Endodermal cell (in vitro differentiated cells): ENCODE data around the gene SRSF4. TPM values are rescaled to one million over a fixed set of nuclear protein-coding genes. Genes with fewer than 3 reads are reported as not detected.
A peak's percentile ranks its signal among the peaks of the same experiment; 100 is the strongest.

Experiments used
- DNase-seq: peaks from one replicate; pipeline ENCODE4 v3.0.0-alpha.2; 2017
- H3K27ac ChIP-seq: 2 replicates; pipeline ENCODE4 v1.5.1; 2013; ENCODE audit warnings: mild to moderate bottlenecking, low read depth, low read length, moderate library complexity
- H3K27me3 ChIP-seq: 2 replicates; pipeline ENCODE4 v1.6.1; 2013; ENCODE audit warnings: mild to moderate bottlenecking, low read length, moderate library complexity; ENCODE audit not compliant: insufficient read depth, control insufficient read depth, poor library complexity, severe bottlenecking
- H3K36me3 ChIP-seq: 2 replicates; pipeline ENCODE4 v1.7.0; 2013; ENCODE audit warnings: mild to moderate bottlenecking, low read length, moderate library complexity; ENCODE audit not compliant: control insufficient read depth, insufficient read depth
- H3K4me1 ChIP-seq: one replicate; pipeline ENCODE4 v1.7.0; 2013; ENCODE audit warnings: low read length; ENCODE audit not compliant: control insufficient read depth, insufficient read depth
- H3K4me3 ChIP-seq: 2 replicates; pipeline ENCODE4 v1.5.1; 2013; ENCODE audit warnings: mild to moderate bottlenecking, low read length, moderate library complexity
- H3K9ac ChIP-seq: 2 replicates; pipeline ENCODE4 v1.6.1; 2013; ENCODE audit warnings: mild to moderate bottlenecking, low read length, moderate library complexity; ENCODE audit not compliant: poor library complexity, severe bottlenecking; ENCODE audit errors: extremely low read depth
- H3K9me3 ChIP-seq: 2 replicates; pipeline ENCODE4 v1.6.1; 2013; ENCODE audit warnings: mild to moderate bottlenecking, low read length, moderate library complexity; ENCODE audit not compliant: control insufficient read depth
- H3K27ac Mint-ChIP-seq: 2 replicates; pipeline ENCODE4 v1.8.0; 2020; ENCODE audit warnings: mixed read lengths
- H3K27me3 Mint-ChIP-seq: 2 replicates; pipeline ENCODE4 v1.8.0; 2021; ENCODE audit warnings: mild to moderate bottlenecking, mixed read lengths; ENCODE audit not compliant: insufficient read depth
- H3K36me3 Mint-ChIP-seq: 2 replicates; pipeline ENCODE4 v1.8.0; 2020; ENCODE audit warnings: low read depth, mixed read lengths
- H3K4me1 Mint-ChIP-seq: 2 replicates; pipeline ENCODE4 v1.8.0; 2020; ENCODE audit warnings: mixed read lengths
- H3K4me3 Mint-ChIP-seq: 2 replicates; pipeline ENCODE4 v1.8.0; 2020; ENCODE audit warnings: mild to moderate bottlenecking, moderate library complexity, mixed read lengths
- H3K9me3 Mint-ChIP-seq: 2 replicates; pipeline ENCODE4 v1.8.0; 2020; ENCODE audit warnings: mild to moderate bottlenecking, mixed read lengths
- CTCF ChIP-seq: fragments of 200-600 bp; sonication (generic); conservative IDR thresholded peaks from 2 replicates; pipeline ENCODE4 v1.5.0; 2021; ENCODE audit warnings: antibody characterized with exemption, mild to moderate bottlenecking
- WGBS, 2 experiments: methylation state at CpG; one replicate each; pipeline versions ENCODE4 v1.1.5 to v1.1.7; 2013; ENCODE audit warnings: missing lambda C conversion rate in 2 of 2, mixed read lengths in 1 of 2; ENCODE audit not compliant: insufficient coverage in 1 of 2, insufficient read length in 1 of 2; 5-methylcytosine and 5-hydroxymethylcytosine counted together
- total RNA-seq, 2 donors: library from RNA; stranded (reverse); fragmentation: NEBNext Ultra II Directional in 1 of 2; extraction: Animal tissue kit (Norgen Biotek cat#: 25700) in 1 of 2; gene quantifications; 2 replicates in 1 of 2; 3 replicates in 1 of 2; pipeline ENCODE4 v1.2.1, GENCODE V29; 2021

Gene SRSF4
- total RNA-seq, 2 donors from 2014 or later, result 89.1 to 107 TPM

- peak overlapping the region; percentile 97 for H3K27ac Mint-ChIP-seq
- no peak for DNase-seq
- H3K27ac ChIP-seq, result peak overlapping the region; percentile 99
- peaks cover 31% of the 10 kb centered on the region for H3K36me3 ChIP-seq
- H3K4me1 ChIP-seq, result no peaks in the 10 kb centered on the region
- H3K9me3 ChIP-seq, result peaks cover 5% of the 10 kb centered on the region
- no peak for TF ChIP-seq CTCF
- peaks cover under 1% of the 10 kb centered on the region for H3K9me3 Mint-ChIP-seq
- peak overlapping the region; percentile 95 for H3K4me3 Mint-ChIP-seq
- peak overlapping the region; percentile 96 for H3K4me3 ChIP-seq
- H3K27me3 Mint-ChIP-seq, result no peaks in the 10 kb centered on the region
- no peaks in the 10 kb centered on the region for H3K27me3 ChIP-seq
- WGBS, 2 experiments, result 3% methylated on average over 15 to 32 of the region's 32 CpGs
- H3K9ac ChIP-seq, result peak overlapping the region; percentile 97
- peaks cover 23% of the 10 kb centered on the region for H3K4me1 Mint-ChIP-seq
- peaks cover 30% of the 10 kb centered on the region for H3K36me3 Mint-ChIP-seq
These were observed 945 bp downstream of the SRSF4 start for GRCh38 chr1:29180497-29181412.

- H3K27ac ChIP-seq, result no peak overlapping the region
These were observed 2.0 kb downstream of the SRSF4 start for GRCh38 chr1:29179641-29180184.

More at GRCh38 chr1:29179641-29180184, 2.0 kb downstream of the SRSF4 start:
- Histone ChIP-seq H3K9ac (peak overlapping the region; percentile 97), H3K4me1 (no peaks in the 10 kb centered on the region), H3K4me3 (peak overlapping the region; percentile 96), H3K9me3 (peaks cover 5% of the 10 kb centered on the region), H3K36me3 (peaks cover 35% of the 10 kb centered on the region), H3K27me3 (no peaks in the 10 kb centered on the region)
- TF ChIP-seq CTCF, result no peak
- Mint-ChIP-seq H3K4me1 (peaks cover 23% of the 10 kb centered on the region), H3K4me3 (peak overlapping the region; percentile 95), H3K27me3 (no peaks in the 10 kb centered on the region), H3K36me3 (peaks cover 31% of the 10 kb centered on the region), H3K9me3 (peaks cover 2% of the 10 kb centered on the region), H3K27ac (no peak overlapping the region)
- DNase-seq, result peak; percentile 9
- WGBS, 2 experiments, result 71 to 100% methylated on average over 3 to 4 of the region's 4 CpGs
